Astrocyte of the cerebellum (primary cell): Measurements from ENCODE around the gene NT5DC1.
A peak's percentile ranks its signal among the peaks of the same experiment; 100 is the strongest.

Experiments
- DNase-seq: peaks from one replicate; pipeline ENCODE4 v3.0.0-alpha.2; 2011; ENCODE audit warnings: low read depth
- H3K4me3 ChIP-seq: 2 replicates; pipeline ENCODE4 v1.5.1; 2011; ENCODE audit warnings: mild to moderate bottlenecking, low read depth, low read length, moderate library complexity
- CTCF ChIP-seq: IDR thresholded peaks from 2 replicates; pipeline ENCODE4 v1.5.1; 2012; ENCODE audit warnings: low read length, low read depth, moderate library complexity, mild to moderate bottlenecking; ENCODE audit errors: missing control alignments
- in situ Hi-C: cut with HindIII; loops from 2 replicates; pipeline ENCODE4 v1.10.0; 2017; ENCODE audit warnings: low sequenced_read_pairs

NT5DC1 gene

GRCh38 chr6:116255246-116255800, 154.7 kb downstream of the NT5DC1 start:
- no peak for DNase-seq
- no peak for TF ChIP-seq CTCF
- peak overlapping the region; percentile 4 for H3K4me3 ChIP-seq
- in situ Hi-C loops = no loop called here

GRCh38 chr6:116256694-116257093, 156.0 kb downstream of the NT5DC1 start:
- no peak overlapping the region for H3K4me3 ChIP-seq
- no peak for DNase-seq
- TF ChIP-seq CTCF = no peak
- in situ Hi-C loops = no loop called here

GRCh38 chr6:116258520-116258919, 157.9 kb downstream of the NT5DC1 start:
- no peak for TF ChIP-seq CTCF
- H3K4me3 ChIP-seq = no peak overlapping the region
- in situ Hi-C loops = no loop called here
- DNase-seq = no peak

GRCh38 chr6:116263353-116263752, 162.7 kb downstream of the NT5DC1 start:
- DNase-seq = no peak
- in situ Hi-C loops = no loop called here
- no peak overlapping the region for H3K4me3 ChIP-seq
- TF ChIP-seq CTCF = no peak

GRCh38 chr6:116265041-116265829, 164.6 kb downstream of the NT5DC1 start:
- in situ Hi-C loops = no loop called here
- no peak for DNase-seq
- H3K4me3 ChIP-seq = no peak overlapping the region
- no peak for TF ChIP-seq CTCF

GRCh38 chr6:116266803-116267202, 166.2 kb downstream of the NT5DC1 start:
- no peak for TF ChIP-seq CTCF
- H3K4me3 ChIP-seq = no peak overlapping the region
- in situ Hi-C loops = no loop called here
- DNase-seq = no peak
